Femur (tissue), 1 donor: ENCODE data around the gene OR2K2.
"Not testable (repeated sequence)": the region's sequence is repeated elsewhere in the genome, so short reads cannot be mapped to it uniquely, and the experiment has no call there.

Experiments used
- DNase-seq: peaks from one replicate; pipeline ENCODE4 v3.0.0-alpha.2; 2017

Gene OR2K2

GRCh38 chr9:111297066-111297824 lies 32.8 kb downstream of the OR2K2 start:
- DNase-seq = no peak

- no peak for DNase-seq
Measured at GRCh38 chr9:111294691-111295451, 35.2 kb downstream of the OR2K2 start.

- no peak for DNase-seq
Measured at GRCh38 chr9:111287127-111287526, 42.9 kb downstream of the OR2K2 start.

DNA sequence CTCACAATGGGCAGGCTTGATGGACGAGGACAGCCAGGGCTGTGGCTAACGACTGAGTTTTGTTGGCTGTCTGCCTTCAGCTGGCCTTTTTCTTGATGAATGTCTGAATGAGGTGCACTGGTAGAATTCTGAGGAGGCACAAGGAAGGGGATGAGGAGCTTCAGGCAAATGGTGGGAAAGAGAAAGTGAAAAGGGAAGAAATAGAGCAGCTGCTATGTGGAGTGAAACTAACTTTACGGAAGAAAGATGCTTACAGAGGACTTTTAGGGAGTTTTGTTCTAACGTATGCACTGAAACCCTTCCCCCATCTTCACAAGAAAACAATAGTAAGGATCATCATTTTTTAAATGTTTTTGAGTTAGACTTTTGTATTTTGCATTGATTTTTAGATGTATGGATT lies 45.3 kb downstream of the OR2K2 start:
- DNase-seq = no peak

GRCh38 chr9:111282845-111283244 lies 47.2 kb downstream of the OR2K2 start:
- no peak for DNase-seq

GRCh38 chr9:111280795-111281194 lies 49.2 kb downstream of the OR2K2 start:
- DNase-seq = not testable (repeated sequence)
